Measurements from ENCODE around the gene CIDEB. TPM values are rescaled to one million over a fixed set of nuclear protein-coding genes. Genes with fewer than 3 reads are reported as not detected.

The CIDEB gene
- total RNA-seq, 1 experiment from 2014 or later: not detected

- BruUV-seq (replicated peaks): no TSS peak
- POLR2A ChIA-PET (ENCODE audit: low non-redundant PET): no interaction called here
- intact Hi-C loops (cut with micrococcal nuclease; ENCODE audit: unreplicated experiment): no loop called here
These were observed 16.2 kb downstream of the CIDEB start for GRCh38 chr14:24291446-24292117.

DNA sequence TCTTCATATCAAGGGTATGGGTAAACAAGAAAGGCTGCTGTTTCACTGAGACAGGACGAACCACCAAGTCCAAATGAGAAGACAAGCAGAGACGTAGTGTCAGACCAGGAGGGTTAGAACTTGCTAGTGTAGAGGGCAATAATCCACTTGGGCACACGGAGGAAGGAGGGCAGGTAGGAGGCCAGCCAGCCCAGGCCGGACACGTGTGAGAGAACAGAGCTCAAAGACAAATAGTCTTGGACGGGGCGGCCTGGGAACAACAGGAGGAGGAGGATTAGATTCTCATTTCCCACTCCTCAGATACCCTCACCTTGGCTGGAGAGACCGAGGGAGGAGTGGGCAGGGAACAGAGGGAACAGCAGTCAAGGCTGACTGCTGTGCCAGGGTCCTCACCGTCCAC is 17.0 kb downstream of the CIDEB start:
- Histone ChIP-seq H3K9me3 (ENCODE audit: low read depth, low read length, poor library complexity, severe bottlenecking) (no peaks in the 10 kb centered on the region), H3K4me1 (ENCODE audit: insufficient read depth, low read length, poor library complexity, severe bottlenecking) (no peaks in the 10 kb centered on the region), H3K27ac (ENCODE audit: low read depth, low read length, poor library complexity, severe bottlenecking) (no peak overlapping the region), H3K4me3 (ENCODE audit: low read depth, low read length, poor library complexity, severe bottlenecking) (no peak overlapping the region), H3K27me3 (replicated peaks; ENCODE audit: insufficient read depth, low read depth, low read length, poor library complexity) (no peaks in the 10 kb centered on the region), H3K36me3 (ENCODE audit: insufficient read depth, low read length, poor library complexity, severe bottlenecking) (no peaks in the 10 kb centered on the region)
- ChIA-PET POLR2A (ENCODE audit: low non-redundant PET) (no interaction called here), CTCF (no interaction called here)
- DNase-seq (ENCODE audit: low spot score): no peak
- no TSS peak for BruUV-seq (replicated peaks)
- TF ChIP-seq EZH2 (IDR thresholded peaks at IDR 0.05; ENCODE audit: borderline replicate concordance, low read depth, low read length, poor library complexity, severe bottlenecking) (no peak), CTCF (conservative IDR thresholded peaks at IDR 0.05; ENCODE audit: low read depth, low read length) (no peak)
- intact Hi-C loops (cut with micrococcal nuclease; ENCODE audit: unreplicated experiment): no loop called here

More at GRCh38 chr14:24291446-24292117, 16.2 kb downstream of the CIDEB start:
- H3K27ac ChIP-seq (ENCODE audit: low read depth, low read length, poor library complexity, severe bottlenecking): no peak overlapping the region
- H3K27me3 ChIP-seq (replicated peaks; ENCODE audit: insufficient read depth, low read depth, low read length, poor library complexity): no peaks in the 10 kb centered on the region
- no peaks in the 10 kb centered on the region for H3K9me3 ChIP-seq (ENCODE audit: low read depth, low read length, poor library complexity, severe bottlenecking)
- CTCF ChIA-PET: no interaction called here
- no peaks in the 10 kb centered on the region for H3K4me1 ChIP-seq (ENCODE audit: insufficient read depth, low read length, poor library complexity, severe bottlenecking)
- no peaks in the 10 kb centered on the region for H3K36me3 ChIP-seq (ENCODE audit: insufficient read depth, low read length, poor library complexity, severe bottlenecking)
- no peak for TF ChIP-seq CTCF (conservative IDR thresholded peaks at IDR 0.05; ENCODE audit: low read depth, low read length)
- TF ChIP-seq EZH2 (IDR thresholded peaks at IDR 0.05; ENCODE audit: borderline replicate concordance, low read depth, low read length, poor library complexity, severe bottlenecking): no peak
- H3K4me3 ChIP-seq (ENCODE audit: low read depth, low read length, poor library complexity, severe bottlenecking): no peak overlapping the region
- DNase-seq (ENCODE audit: low spot score): no peak

DNA sequence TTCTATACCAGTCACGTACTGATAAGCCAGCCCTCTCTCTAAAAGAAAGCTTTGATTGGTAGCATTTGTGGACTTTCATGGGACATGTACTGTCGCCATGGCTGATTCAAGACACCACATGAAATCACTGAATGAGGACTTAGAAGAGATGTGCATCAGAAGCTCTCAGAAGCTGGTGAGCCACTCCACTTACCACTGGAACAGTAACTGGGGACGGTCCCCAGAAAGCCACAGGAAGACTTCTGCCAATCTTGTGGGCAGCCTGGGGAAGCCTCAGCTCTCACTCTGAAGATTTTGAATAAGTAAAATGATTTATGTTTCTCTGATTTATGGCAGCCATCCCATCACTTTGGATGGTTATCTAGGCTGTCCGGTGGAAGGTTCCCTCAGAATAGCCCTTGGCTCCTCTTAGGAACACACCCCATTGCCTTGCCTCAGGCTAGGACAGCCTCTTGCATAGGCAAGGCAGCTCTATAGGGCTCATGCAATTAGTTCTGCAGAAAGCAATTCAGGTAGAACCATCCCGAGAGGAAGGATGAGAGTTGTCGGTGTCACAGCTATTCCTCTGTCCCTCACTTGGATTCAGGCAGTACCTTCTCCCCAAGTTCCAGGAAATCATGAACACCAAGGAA is 18.0 kb downstream of the CIDEB start:
- no peak for DNase-seq (ENCODE audit: low spot score)
- no peaks in the 10 kb centered on the region for H3K27me3 ChIP-seq (replicated peaks; ENCODE audit: insufficient read depth, low read depth, low read length, poor library complexity)
- no peak overlapping the region for H3K4me3 ChIP-seq (ENCODE audit: low read depth, low read length, poor library complexity, severe bottlenecking)
- no peaks in the 10 kb centered on the region for H3K9me3 ChIP-seq (ENCODE audit: low read depth, low read length, poor library complexity, severe bottlenecking)
- CTCF ChIA-PET: interaction anchor here (0.6 kb wide), 1 partner anchor 58 kb away, joined by 4 read pairs; no protein-coding TSS in a partner anchor
- H3K36me3 ChIP-seq (ENCODE audit: insufficient read depth, low read length, poor library complexity, severe bottlenecking): no peaks in the 10 kb centered on the region
- no TSS peak for BruUV-seq (replicated peaks)
- POLR2A ChIA-PET (ENCODE audit: low non-redundant PET): no interaction called here
- H3K27ac ChIP-seq (ENCODE audit: low read depth, low read length, poor library complexity, severe bottlenecking): no peak overlapping the region
- H3K4me1 ChIP-seq (ENCODE audit: insufficient read depth, low read length, poor library complexity, severe bottlenecking): no peaks in the 10 kb centered on the region
- TF ChIP-seq CTCF (conservative IDR thresholded peaks at IDR 0.05; ENCODE audit: low read depth, low read length) (no peak), EZH2 (IDR thresholded peaks at IDR 0.05; ENCODE audit: borderline replicate concordance, low read depth, low read length, poor library complexity, severe bottlenecking) (no peak)
- intact Hi-C loops (cut with micrococcal nuclease; ENCODE audit: unreplicated experiment): no loop called here

Measured in A673 (cell line).